ENCODE measurements around the gene FKBP8. TPM values are rescaled to one million over a fixed set of nuclear protein-coding genes. Genes with fewer than 3 reads are reported as not detected.

The FKBP8 gene
- total and polyA plus RNA-seq, 4 donors: 225 to 362 (median 247) TPM

GRCh38 chr19:18489627-18490184, 53.7 kb downstream of the FKBP8 start:
- no peak for DNase-seq
- intact Hi-C loops (cut with DNase I): no loop called here
- Histone ChIP-seq H3K27ac (ENCODE audit: low read depth in 1 of 2, low read length in 2 of 2) (no peak overlapping the region), H3K4me3 (ENCODE audit: low read length in 2 of 2) (no peak overlapping the region), H3K9me3 (ENCODE audit: control insufficient read depth, low read length) (no peaks in the 10 kb centered on the region), H3K36me3 (ENCODE audit: control insufficient read depth in 1 of 2, insufficient read depth in 2 of 2, low read length in 1 of 2) (no peaks in the 10 kb centered on the region), H3K4me1 (ENCODE audit: control insufficient read depth in 1 of 2, insufficient read depth in 2 of 2, low read length in 2 of 2) (no peaks in the 10 kb centered on the region), H3K27me3 (ENCODE audit: control insufficient read depth in 1 of 2, insufficient read depth in 2 of 2, low read length in 1 of 2) (no peaks in the 10 kb centered on the region)
- 87 to 90% methylated on average over 14 of the region's 14 CpGs for WGBS, 2 donors
- no peak for ATAC-seq (ENCODE audit: low FRiP score)

GRCh38 chr19:18488838-18489626, 54.3 kb downstream of the FKBP8 start:
- H3K9me3 ChIP-seq (ENCODE audit: control insufficient read depth, low read length): no peaks in the 10 kb centered on the region
- intact Hi-C loops (cut with DNase I): no loop called here
- DNase-seq (no peak), ATAC-seq (ENCODE audit: low FRiP score) (no peak)
- no peaks in the 10 kb centered on the region for H3K36me3 ChIP-seq (ENCODE audit: control insufficient read depth in 1 of 2, insufficient read depth in 2 of 2, low read length in 1 of 2)
- H3K4me1 ChIP-seq (ENCODE audit: control insufficient read depth in 1 of 2, insufficient read depth in 2 of 2, low read length in 2 of 2): no peaks in the 10 kb centered on the region
- WGBS, 2 donors: 50 to 51% methylated on average over 22 of the region's 22 CpGs
- no peaks in the 10 kb centered on the region for H3K27me3 ChIP-seq (ENCODE audit: control insufficient read depth in 1 of 2, insufficient read depth in 2 of 2, low read length in 1 of 2)
- H3K4me3 ChIP-seq (ENCODE audit: low read length in 2 of 2): no peak overlapping the region
- H3K27ac ChIP-seq (ENCODE audit: low read depth in 1 of 2, low read length in 2 of 2): no peak overlapping the region

- no peak overlapping the region for H3K27ac ChIP-seq (ENCODE audit: low read depth in 1 of 2, low read length in 2 of 2)
- no peak for ATAC-seq (ENCODE audit: low FRiP score)
- no peak overlapping the region for H3K4me3 ChIP-seq (ENCODE audit: low read length in 2 of 2)
- intact Hi-C loops (cut with DNase I): no loop called here
- H3K27me3 ChIP-seq (ENCODE audit: control insufficient read depth in 1 of 2, insufficient read depth in 2 of 2, low read length in 1 of 2): no peaks in the 10 kb centered on the region
- H3K9me3 ChIP-seq (ENCODE audit: control insufficient read depth, low read length): no peaks in the 10 kb centered on the region
- no peak for DNase-seq
- 73 to 80% methylated on average over 5 to 6 of the region's 6 CpGs for WGBS, 2 donors
- H3K36me3 ChIP-seq (ENCODE audit: control insufficient read depth in 1 of 2, insufficient read depth in 2 of 2, low read length in 1 of 2): no peaks in the 10 kb centered on the region
- H3K4me1 ChIP-seq (ENCODE audit: control insufficient read depth in 1 of 2, insufficient read depth in 2 of 2, low read length in 2 of 2): no peaks in the 10 kb centered on the region
Observed at GRCh38 chr19:18488403-18488723, 55.0 kb downstream of the FKBP8 start.

- Histone ChIP-seq H3K4me3 (ENCODE audit: low read length in 2 of 2) (no peak overlapping the region), H3K4me1 (ENCODE audit: control insufficient read depth in 1 of 2, insufficient read depth in 2 of 2, low read length in 2 of 2) (no peaks in the 10 kb centered on the region), H3K27me3 (ENCODE audit: control insufficient read depth in 1 of 2, insufficient read depth in 2 of 2, low read length in 1 of 2) (no peaks in the 10 kb centered on the region), H3K9me3 (ENCODE audit: control insufficient read depth, low read length) (no peaks in the 10 kb centered on the region), H3K27ac (ENCODE audit: low read depth in 1 of 2, low read length in 2 of 2) (no peak overlapping the region), H3K36me3 (ENCODE audit: control insufficient read depth in 1 of 2, insufficient read depth in 2 of 2, low read length in 1 of 2) (no peaks in the 10 kb centered on the region)
- no peak for ATAC-seq (ENCODE audit: low FRiP score)
- intact Hi-C loops (cut with DNase I): no loop called here
- DNase-seq: no peak
- 61 to 62% methylated on average over 17 of the region's 17 CpGs for WGBS, 2 donors
Observed at GRCh38 chr19:18487576-18488402, 55.6 kb downstream of the FKBP8 start.

- H3K36me3 ChIP-seq (ENCODE audit: control insufficient read depth in 1 of 2, insufficient read depth in 2 of 2, low read length in 1 of 2): no peaks in the 10 kb centered on the region
- intact Hi-C loops (cut with DNase I): no loop called here
- H3K9me3 ChIP-seq (ENCODE audit: control insufficient read depth, low read length): no peaks in the 10 kb centered on the region
- H3K4me1 ChIP-seq (ENCODE audit: control insufficient read depth in 1 of 2, insufficient read depth in 2 of 2, low read length in 2 of 2): no peaks in the 10 kb centered on the region
- H3K4me3 ChIP-seq (ENCODE audit: low read length in 2 of 2): no peak overlapping the region
- DNase-seq (no peak), ATAC-seq (ENCODE audit: low FRiP score) (no peak)
- no peaks in the 10 kb centered on the region for H3K27me3 ChIP-seq (ENCODE audit: control insufficient read depth in 1 of 2, insufficient read depth in 2 of 2, low read length in 1 of 2)
- WGBS, 2 donors: 64 to 69% methylated on average over 8 of the region's 8 CpGs
- no peak overlapping the region for H3K27ac ChIP-seq (ENCODE audit: low read depth in 1 of 2, low read length in 2 of 2)
Observed at GRCh38 chr19:18486746-18487145, 56.6 kb downstream of the FKBP8 start.

GRCh38 chr19:18484992-18485391, 58.4 kb downstream of the FKBP8 start:
- WGBS, 2 donors: 90 to 92% methylated on average over 5 of the region's 5 CpGs
- Histone ChIP-seq H3K4me1 (ENCODE audit: control insufficient read depth in 1 of 2, insufficient read depth in 2 of 2, low read length in 2 of 2) (no peaks in the 10 kb centered on the region), H3K27me3 (ENCODE audit: control insufficient read depth in 1 of 2, insufficient read depth in 2 of 2, low read length in 1 of 2) (no peaks in the 10 kb centered on the region), H3K36me3 (ENCODE audit: control insufficient read depth in 1 of 2, insufficient read depth in 2 of 2, low read length in 1 of 2) (no peaks in the 10 kb centered on the region), H3K4me3 (ENCODE audit: low read length in 2 of 2) (no peak overlapping the region), H3K9me3 (ENCODE audit: control insufficient read depth, low read length) (no peaks in the 10 kb centered on the region), H3K27ac (ENCODE audit: low read depth in 1 of 2, low read length in 2 of 2) (no peak overlapping the region)
- no peak for DNase-seq
- ATAC-seq (ENCODE audit: low FRiP score): no peak
- intact Hi-C loops (cut with DNase I): no loop called here

GRCh38 chr19:18483119-18483890, 60.1 kb downstream of the FKBP8 start:
- intact Hi-C loops (cut with DNase I): no loop called here
- Histone ChIP-seq H3K4me1 (ENCODE audit: control insufficient read depth in 1 of 2, insufficient read depth in 2 of 2, low read length in 2 of 2) (no peaks in the 10 kb centered on the region), H3K36me3 (ENCODE audit: control insufficient read depth in 1 of 2, insufficient read depth in 2 of 2, low read length in 1 of 2) (no peaks in the 10 kb centered on the region), H3K27me3 (ENCODE audit: control insufficient read depth in 1 of 2, insufficient read depth in 2 of 2, low read length in 1 of 2) (no peaks in the 10 kb centered on the region), H3K27ac (ENCODE audit: low read depth in 1 of 2, low read length in 2 of 2) (no peak overlapping the region), H3K4me3 (ENCODE audit: low read length in 2 of 2) (no peak overlapping the region), H3K9me3 (ENCODE audit: control insufficient read depth, low read length) (no peaks in the 10 kb centered on the region)
- DNase-seq (no peak), ATAC-seq (ENCODE audit: low FRiP score) (no peak)
- WGBS, 2 donors: 51 to 54% methylated on average over 12 of the region's 12 CpGs

Data from aorta (tissue), 5 donors.